MM.1S (cell line): ENCODE measurements around the gene ZNF354C.

Experiments used
- DNase-seq: peaks from one replicate; pipeline ENCODE4 v3.0.0-alpha.2; 2015
- H2AFZ ChIP-seq: fragments of 300-600 bp; sonication (generic); 2 replicates; pipeline ENCODE4 v1.6.0; 2016; ENCODE audit warnings: antibody characterized with exemption, low read length
- H3F3A ChIP-seq: fragments of 300-600 bp; sonication (generic); 2 replicates; pipeline ENCODE4 v1.6.1; 2016; ENCODE audit warnings: mild to moderate bottlenecking, antibody characterized with exemption, low read length, moderate library complexity, mixed read lengths; ENCODE audit not compliant: insufficient read depth
- H3K27ac ChIP-seq: fragments of 300-600 bp; sonication (generic); 2 replicates; pipeline ENCODE4 v1.5.1; 2016; ENCODE audit warnings: mild to moderate bottlenecking, low read length
- H3K27me3 ChIP-seq: fragments of 300-600 bp; sonication (generic); replicated peaks from 2 replicates; pipeline ENCODE4 v1.6.0; 2016; ENCODE audit warnings: low read length; ENCODE audit not compliant: insufficient read depth
- H3K36me3 ChIP-seq: fragments of 300-600 bp; sonication (generic); replicated peaks from 2 replicates; pipeline ENCODE4 v1.6.1; 2016; ENCODE audit warnings: mild to moderate bottlenecking, low read length, mixed read lengths; ENCODE audit not compliant: insufficient read depth
- H3K4me1 ChIP-seq: fragments of 300-600 bp; sonication (generic); 2 replicates; pipeline ENCODE4 v1.6.1; 2016; ENCODE audit warnings: low read length, mixed read lengths
- H3K4me2 ChIP-seq: fragments of 300-600 bp; sonication (generic); 2 replicates; pipeline ENCODE4 v1.6.0; 2016; ENCODE audit warnings: low read depth, low read length
- H3K4me3 ChIP-seq: fragments of 300-600 bp; sonication (generic); 2 replicates; pipeline ENCODE4 v1.5.1; 2016; ENCODE audit warnings: low read length, mixed read lengths
- H3K79me2 ChIP-seq: fragments of 300-600 bp; sonication (generic); 2 replicates; pipeline ENCODE4 v1.6.1; 2016; ENCODE audit warnings: mixed run types, low read length, mixed read lengths
- H3K9ac ChIP-seq: fragments of 300-600 bp; sonication (generic); 2 replicates; pipeline ENCODE4 v1.6.1; 2016; ENCODE audit warnings: low read length, mixed read lengths
- H3K9me2 ChIP-seq: fragments of 300-600 bp; sonication (generic); replicated peaks from 2 replicates; pipeline ENCODE4 v1.6.1; 2016; ENCODE audit warnings: mild to moderate bottlenecking, low read length, mixed read lengths; ENCODE audit not compliant: insufficient read depth
- H3K9me3 ChIP-seq: fragments of 300-600 bp; sonication (generic); replicated peaks from 2 replicates; pipeline ENCODE4 v1.6.1; 2016; ENCODE audit warnings: mild to moderate bottlenecking, low read length, mixed read lengths; ENCODE audit not compliant: insufficient read depth
- H4K20me1 ChIP-seq: fragments of 300-600 bp; sonication (generic); 2 replicates; pipeline ENCODE4 v1.6.1; 2016; ENCODE audit warnings: mild to moderate bottlenecking, low read length, moderate library complexity, mixed read lengths; ENCODE audit not compliant: insufficient read depth
- CTCF ChIP-seq: fragments of 300-600 bp; sonication (generic); IDR thresholded peaks from 2 replicates; pipeline ENCODE4 v1.5.1; 2016; ENCODE audit warnings: antibody characterized with exemption, low read length, mixed read lengths
- EZH2 ChIP-seq: fragments of 300-600 bp; sonication (generic); optimal IDR thresholded peaks from 2 replicates; pipeline ENCODE3; 2017; ENCODE audit warnings: low read depth, mild to moderate bottlenecking, antibody characterized with exemption, low read length, mixed read lengths
- EZH2phosphoT487 ChIP-seq: fragments of 300-600 bp; sonication (generic); IDR thresholded peaks from 2 replicates; pipeline ENCODE4 v1.6.1; 2018; ENCODE audit warnings: antibody characterized with exemption, low read length

The ZNF354C gene

GRCh38 chr5:179128041-179128365, 67.8 kb downstream of the ZNF354C start:
- no peaks in the 10 kb centered on the region for H4K20me1 ChIP-seq
- H3K4me2 ChIP-seq: no peak overlapping the region
- no peak overlapping the region for H3K9ac ChIP-seq
- no peak overlapping the region for H2AFZ ChIP-seq
- H3F3A ChIP-seq: no peaks in the 10 kb centered on the region
- no peaks in the 10 kb centered on the region for H3K9me3 ChIP-seq
- H3K27ac ChIP-seq: no peak overlapping the region
- TF ChIP-seq EZH2phosphoT487 (no peak), CTCF (no peak), EZH2 (no peak)
- DNase-seq: no peak
- 0 out of 2 replicates have a peak, but pooled peaks cover 8% of the 10 kb centered on the region for H3K27me3 ChIP-seq
- H3K79me2 ChIP-seq: no peaks in the 10 kb centered on the region
- H3K36me3 ChIP-seq: no peaks in the 10 kb centered on the region
- H3K9me2 ChIP-seq: no peaks in the 10 kb centered on the region
- H3K4me1 ChIP-seq: no peaks in the 10 kb centered on the region
- no peak overlapping the region for H3K4me3 ChIP-seq

- DNase-seq: no peak
- Histone ChIP-seq H4K20me1 (no peaks in the 10 kb centered on the region), H2AFZ (no peak overlapping the region), H3K4me1 (no peaks in the 10 kb centered on the region), H3F3A (no peaks in the 10 kb centered on the region), H3K4me3 (no peak overlapping the region), H3K27ac (no peak overlapping the region), H3K9me2 (no peaks in the 10 kb centered on the region), H3K36me3 (no peaks in the 10 kb centered on the region), H3K4me2 (peak overlapping the region; percentile 42; the same call in 1 of the 2 replicates), H3K9me3 (no peaks in the 10 kb centered on the region), H3K9ac (no peak overlapping the region), H3K27me3 (peaks cover 14% of the 10 kb centered on the region), H3K79me2 (no peaks in the 10 kb centered on the region)
- TF ChIP-seq CTCF (no peak), EZH2 (no peak), EZH2phosphoT487 (no peak)
Measured at GRCh38 chr5:179128976-179129375, 68.8 kb downstream of the ZNF354C start.

- Histone ChIP-seq H3K36me3 (no peaks in the 10 kb centered on the region), H3K9me3 (no peaks in the 10 kb centered on the region), H3F3A (no peaks in the 10 kb centered on the region), H3K4me1 (no peaks in the 10 kb centered on the region), H3K9me2 (no peaks in the 10 kb centered on the region), H3K79me2 (no peaks in the 10 kb centered on the region), H3K4me3 (no peak overlapping the region), H2AFZ (no peak overlapping the region), H3K27me3 (peaks cover 20% of the 10 kb centered on the region), H3K9ac (no peak overlapping the region), H3K27ac (no peak overlapping the region), H3K4me2 (peak overlapping the region; percentile 42), H4K20me1 (no peaks in the 10 kb centered on the region)
- TF ChIP-seq CTCF (no peak), EZH2 (no peak), EZH2phosphoT487 (no peak)
- DNase-seq: peak; percentile 29
Measured at GRCh38 chr5:179129607-179130071, 69.5 kb downstream of the ZNF354C start.
